GM12865 (cell line): Measurements from ENCODE around the gene TBC1D24.

ENCODE experiments used
- DNase-seq: peaks from one replicate; pipeline ENCODE4 v3.0.0; 2010; ENCODE audit warnings: low read depth
- H3K4me3 ChIP-seq: 2 replicates; pipeline ENCODE4 v1.5.1; 2011; ENCODE audit warnings: mild to moderate bottlenecking, low read depth, low read length, control low read depth
- TF ChIP-seq, protein P1 (sequence below): IDR thresholded peaks from 2 replicates; pipeline ENCODE4 v1.5.1; 2011; ENCODE audit warnings: low read length, control low read depth, low read depth, inconsistent platforms; ENCODE audit not compliant: insufficient read depth; ENCODE audit errors: missing control alignments

The TBC1D24 gene

DNA sequence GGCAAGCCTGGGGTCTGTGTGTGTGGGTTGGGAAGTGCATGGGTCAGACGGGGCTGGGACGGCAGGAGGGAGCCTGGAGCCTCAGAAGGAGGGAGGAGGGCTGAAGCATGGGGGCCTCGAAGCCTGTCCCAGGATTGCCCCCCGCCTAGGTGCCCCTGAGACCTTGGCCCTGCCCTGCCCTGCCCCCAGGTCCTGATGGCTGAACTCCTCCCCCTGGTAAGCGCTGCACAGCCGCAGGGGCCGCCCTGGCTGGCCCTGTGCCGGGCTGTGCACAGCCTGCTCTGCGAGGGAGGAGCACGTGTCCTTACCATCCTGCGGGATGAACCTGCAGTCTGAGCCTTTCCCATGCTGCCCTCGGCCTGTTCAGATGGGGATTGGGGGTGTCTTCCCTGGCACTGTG is 10.6 kb upstream of the TBC1D24 start:
- DNase-seq = no peak
- TF ChIP-seq, protein P1, sequence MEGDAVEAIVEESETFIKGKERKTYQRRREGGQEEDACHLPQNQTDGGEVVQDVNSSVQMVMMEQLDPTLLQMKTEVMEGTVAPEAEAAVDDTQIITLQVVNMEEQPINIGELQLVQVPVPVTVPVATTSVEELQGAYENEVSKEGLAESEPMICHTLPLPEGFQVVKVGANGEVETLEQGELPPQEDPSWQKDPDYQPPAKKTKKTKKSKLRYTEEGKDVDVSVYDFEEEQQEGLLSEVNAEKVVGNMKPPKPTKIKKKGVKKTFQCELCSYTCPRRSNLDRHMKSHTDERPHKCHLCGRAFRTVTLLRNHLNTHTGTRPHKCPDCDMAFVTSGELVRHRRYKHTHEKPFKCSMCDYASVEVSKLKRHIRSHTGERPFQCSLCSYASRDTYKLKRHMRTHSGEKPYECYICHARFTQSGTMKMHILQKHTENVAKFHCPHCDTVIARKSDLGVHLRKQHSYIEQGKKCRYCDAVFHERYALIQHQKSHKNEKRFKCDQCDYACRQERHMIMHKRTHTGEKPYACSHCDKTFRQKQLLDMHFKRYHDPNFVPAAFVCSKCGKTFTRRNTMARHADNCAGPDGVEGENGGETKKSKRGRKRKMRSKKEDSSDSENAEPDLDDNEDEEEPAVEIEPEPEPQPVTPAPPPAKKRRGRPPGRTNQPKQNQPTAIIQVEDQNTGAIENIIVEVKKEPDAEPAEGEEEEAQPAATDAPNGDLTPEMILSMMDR = no peak
- H3K4me3 ChIP-seq = no peak overlapping the region

DNA sequence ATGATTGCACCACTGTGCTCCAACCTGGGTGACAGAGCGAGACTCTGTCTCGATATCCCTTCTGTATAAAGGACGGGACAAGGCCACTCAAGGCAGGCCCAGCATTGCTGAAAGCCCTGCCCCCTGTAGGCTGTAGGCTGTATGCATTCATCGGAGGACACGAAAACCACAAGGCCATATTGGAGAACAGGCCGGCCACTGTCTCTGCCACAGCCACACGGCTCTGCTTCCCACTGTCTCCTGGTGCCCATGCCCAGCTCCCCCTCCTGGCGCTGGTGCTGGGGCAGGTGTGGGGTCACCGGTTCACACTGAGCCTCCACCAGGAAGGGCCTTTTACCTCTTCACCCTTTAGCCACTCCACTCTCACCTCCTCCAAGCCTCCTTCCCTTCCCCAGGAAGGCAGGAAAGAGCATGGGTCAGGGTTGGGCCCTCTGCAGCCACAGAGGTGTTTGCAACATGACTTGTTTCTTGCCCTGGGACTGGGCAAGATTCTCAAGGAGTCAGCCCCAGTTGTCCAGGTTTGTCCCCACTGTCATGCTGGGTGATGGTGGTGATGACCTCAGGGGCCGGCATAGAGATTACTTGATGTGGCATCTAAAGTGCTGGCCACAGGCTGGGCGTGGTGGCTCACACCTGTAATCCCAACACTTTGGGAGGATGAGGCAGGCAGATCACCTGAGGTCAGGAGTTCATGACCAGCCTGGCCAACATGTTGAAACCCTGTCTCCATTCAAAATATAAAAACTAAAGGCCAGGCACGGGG is 9.1 kb upstream of the TBC1D24 start:
- no peak overlapping the region for H3K4me3 ChIP-seq

GRCh38 chr16:2466667-2467527 is 8.0 kb upstream of the TBC1D24 start:
- TF ChIP-seq, protein P1 = no peak
- DNase-seq = no peak
- no peak overlapping the region; the same call in 1 of the 2 replicates for H3K4me3 ChIP-seq

More for the DNA sequence above, 9.1 kb upstream of the TBC1D24 start:
- TF ChIP-seq, protein P1 = peak; percentile 21
- no peak for DNase-seq

GRCh38 chr16:2467528-2468232 is 7.2 kb upstream of the TBC1D24 start:
- DNase-seq = peak; percentile 63
- TF ChIP-seq, protein P1 = peak; percentile 15
- peak overlapping the region; percentile 59 for H3K4me3 ChIP-seq

DNA sequence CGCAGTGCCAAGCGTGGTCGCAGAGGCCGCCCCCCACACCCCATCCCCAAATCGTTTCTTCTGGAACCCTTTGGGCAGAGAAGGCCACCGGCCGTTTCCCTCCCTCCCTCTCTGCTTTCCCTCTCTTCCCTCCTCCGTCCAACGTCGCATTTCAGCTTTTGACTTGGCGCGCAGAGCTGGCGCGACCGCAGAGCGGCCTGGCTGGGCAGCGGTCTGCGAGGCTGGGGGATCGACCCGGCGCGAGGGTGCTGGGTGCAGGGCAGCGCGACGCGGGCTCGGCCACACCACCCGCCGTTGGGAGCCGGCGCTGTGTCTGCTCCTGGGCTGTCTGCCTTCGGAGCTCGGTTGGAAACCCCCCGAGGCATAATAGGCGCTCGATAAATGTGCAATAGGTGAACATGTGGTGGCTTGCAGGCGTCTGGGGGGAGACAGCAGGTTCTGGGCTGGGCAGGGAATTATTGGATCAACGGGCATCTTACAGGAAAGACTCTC is 6.6 kb upstream of the TBC1D24 start:
- peak; percentile 57 for DNase-seq
- TF ChIP-seq, protein P1 = no peak
- peak overlapping the region; percentile 59 for H3K4me3 ChIP-seq

- peak overlapping the region; percentile 59 for H3K4me3 ChIP-seq
- TF ChIP-seq, protein P1 = no peak
- DNase-seq = peak; percentile 69
Measured at GRCh38 chr16:2468725-2469398, 6.1 kb upstream of the TBC1D24 start.
